ENCODE data around the gene GALNT6.

DNA sequence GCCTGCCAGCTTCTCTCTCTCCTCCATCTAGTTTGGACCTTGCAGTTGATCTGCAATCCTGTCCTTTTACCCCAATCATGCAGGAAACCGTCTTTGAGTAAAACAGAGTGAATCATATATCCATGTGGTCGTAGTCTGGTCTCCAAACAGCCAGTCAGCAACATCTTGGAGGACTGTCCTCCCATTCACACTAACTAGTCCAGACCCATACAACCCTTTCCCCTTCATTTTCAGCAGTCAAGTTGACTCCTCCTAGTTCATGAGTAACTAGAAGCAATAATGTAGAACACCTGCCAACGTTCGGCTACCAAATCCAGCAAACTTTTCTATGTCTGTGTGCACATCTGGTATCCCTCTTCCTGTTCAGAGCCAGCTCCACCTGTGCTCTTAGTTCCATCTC is 56.4 kb downstream of the GALNT6 start:
- TF ChIP-seq, protein P1, sequence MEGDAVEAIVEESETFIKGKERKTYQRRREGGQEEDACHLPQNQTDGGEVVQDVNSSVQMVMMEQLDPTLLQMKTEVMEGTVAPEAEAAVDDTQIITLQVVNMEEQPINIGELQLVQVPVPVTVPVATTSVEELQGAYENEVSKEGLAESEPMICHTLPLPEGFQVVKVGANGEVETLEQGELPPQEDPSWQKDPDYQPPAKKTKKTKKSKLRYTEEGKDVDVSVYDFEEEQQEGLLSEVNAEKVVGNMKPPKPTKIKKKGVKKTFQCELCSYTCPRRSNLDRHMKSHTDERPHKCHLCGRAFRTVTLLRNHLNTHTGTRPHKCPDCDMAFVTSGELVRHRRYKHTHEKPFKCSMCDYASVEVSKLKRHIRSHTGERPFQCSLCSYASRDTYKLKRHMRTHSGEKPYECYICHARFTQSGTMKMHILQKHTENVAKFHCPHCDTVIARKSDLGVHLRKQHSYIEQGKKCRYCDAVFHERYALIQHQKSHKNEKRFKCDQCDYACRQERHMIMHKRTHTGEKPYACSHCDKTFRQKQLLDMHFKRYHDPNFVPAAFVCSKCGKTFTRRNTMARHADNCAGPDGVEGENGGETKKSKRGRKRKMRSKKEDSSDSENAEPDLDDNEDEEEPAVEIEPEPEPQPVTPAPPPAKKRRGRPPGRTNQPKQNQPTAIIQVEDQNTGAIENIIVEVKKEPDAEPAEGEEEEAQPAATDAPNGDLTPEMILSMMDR (IDR thresholded peaks at IDR 0.05), result no peak
- no peak for TF ChIP-seq POLR2A (IDR thresholded peaks at IDR 0.05)

Data from thyroid gland (tissue), 4 donors.